GM19328 (cell line): ENCODE data around the gene SP140L.
"Not testable (repeated sequence)": the region's sequence is repeated elsewhere in the genome, so short reads cannot be mapped to it uniquely, and the experiment has no call there.

ENCODE experiments used
- ATAC-seq: cut with Tn5 transposase; IDR thresholded peaks from one replicate; pipeline ENCODE4 v1.9.1; 2021; ENCODE audit warnings: mild to moderate bottlenecking, moderate library complexity; ENCODE audit not compliant: unreplicated experiment

The SP140L gene

DNA sequence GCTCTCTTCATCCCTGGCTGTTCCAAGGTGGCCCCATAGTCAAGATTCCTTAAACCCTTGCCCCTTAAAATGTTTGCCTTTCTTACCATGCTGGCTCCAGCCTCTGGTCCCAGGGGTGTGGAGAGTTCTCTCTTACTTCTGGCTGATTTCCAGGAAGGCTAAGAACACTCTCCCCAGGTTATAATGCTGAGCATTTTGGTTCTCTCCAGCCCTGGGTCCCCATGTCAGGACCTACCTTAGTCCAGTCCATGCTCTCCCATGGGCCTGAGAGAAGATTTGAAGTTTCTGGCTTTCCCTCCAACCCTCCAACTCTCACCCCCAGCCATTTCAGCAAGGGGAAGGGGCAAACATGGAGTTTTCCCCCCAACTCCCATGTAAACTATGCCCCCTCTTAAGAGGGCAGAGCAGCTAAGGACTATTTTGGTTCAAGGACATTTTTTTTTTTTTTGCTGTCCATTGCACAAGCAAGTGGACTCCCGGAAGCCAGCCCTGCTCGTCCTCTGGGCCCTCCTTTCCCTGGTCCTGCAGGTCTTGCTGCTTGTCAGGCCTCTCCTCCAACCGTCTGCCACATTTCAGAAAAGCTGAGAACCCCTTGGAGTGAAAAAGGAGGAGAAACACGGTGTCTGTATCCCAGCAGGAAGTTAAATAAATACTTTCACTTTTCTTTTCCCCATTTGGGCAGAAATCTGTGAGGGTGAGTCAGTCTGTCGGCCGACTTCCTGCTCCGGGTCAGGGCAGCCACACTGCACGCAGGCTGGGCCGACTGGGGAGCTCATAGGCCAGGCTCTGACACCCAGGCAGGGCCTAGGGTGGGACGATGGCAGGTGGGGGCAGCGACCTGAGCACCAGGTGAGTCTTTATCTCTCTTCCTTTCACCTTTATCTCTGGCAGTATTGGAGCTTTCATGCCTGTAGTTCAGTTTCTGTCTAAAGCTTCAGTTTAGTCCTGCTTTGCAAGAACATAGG is at the start of gene SP140L:
Gene SP140L (plus strand): TSS at position 741 of the 965 bp plus-strand sequence. CDS start 77 bp downstream, at position 818.
- ATAC-seq = peak; percentile 87

DNA sequence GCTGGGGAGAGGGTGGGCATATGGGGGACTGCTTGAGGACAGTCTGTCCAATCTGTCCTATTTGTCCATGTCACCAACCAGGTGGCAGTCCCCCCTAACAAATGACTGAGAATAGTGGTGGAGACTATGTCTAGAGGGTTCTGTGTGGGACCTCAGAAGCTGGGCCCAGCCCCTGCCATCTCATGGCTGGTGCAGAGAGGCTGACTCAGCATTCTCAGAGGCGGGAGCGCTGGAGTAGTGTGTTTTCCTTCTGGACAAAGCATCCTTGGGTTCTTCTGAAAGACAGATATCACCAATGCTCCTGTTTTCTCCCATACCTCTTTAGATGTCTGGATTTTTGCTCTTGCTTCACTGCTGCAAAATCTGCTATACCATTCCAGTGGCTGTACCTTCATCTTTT is 44.1 kb upstream of the SP140L start:
- no peak for ATAC-seq

GRCh38 chr2:230286048-230286447 is 40.9 kb upstream of the SP140L start:
- no peak for ATAC-seq

GRCh38 chr2:230289311-230289710 is 37.7 kb upstream of the SP140L start:
- ATAC-seq = not testable (repeated sequence)

DNA sequence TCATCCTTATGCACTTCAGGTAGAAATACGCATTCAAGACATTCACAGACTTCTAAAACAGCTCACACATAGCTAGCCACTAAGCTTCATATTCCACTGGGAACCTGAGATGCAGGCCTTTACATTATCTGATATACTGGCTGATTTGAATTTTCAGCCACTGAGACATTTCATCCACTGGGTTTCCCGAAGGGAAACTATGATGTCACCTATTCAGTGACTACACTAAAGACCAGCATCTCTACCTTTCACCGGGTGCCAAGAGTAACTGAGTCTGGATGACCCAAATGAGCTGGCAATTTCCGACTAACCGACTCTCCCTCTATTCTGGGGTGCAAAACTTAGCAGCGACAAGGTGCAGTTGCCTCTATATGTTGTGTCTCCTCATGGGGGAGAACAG is 31.8 kb upstream of the SP140L start:
- no peak for ATAC-seq

DNA sequence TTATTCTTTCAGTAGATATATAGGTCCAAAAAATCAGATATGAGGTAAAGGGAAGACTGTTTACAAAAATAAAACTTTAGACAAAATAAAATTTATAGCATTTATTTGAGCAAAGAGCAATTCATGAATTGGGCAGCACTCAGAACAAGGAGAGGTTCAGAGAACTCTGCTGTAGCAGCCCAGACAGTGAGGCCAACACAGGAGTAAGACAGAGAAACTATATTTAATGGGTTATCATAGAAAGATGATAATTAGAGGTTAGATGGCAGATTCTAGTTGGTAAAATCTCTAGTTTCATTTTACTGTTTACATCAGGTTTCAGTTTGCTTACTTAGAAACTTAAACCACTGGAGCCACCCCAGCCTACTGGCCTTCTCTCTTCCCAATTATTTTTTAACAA is 30.1 kb upstream of the SP140L start:
- ATAC-seq = no peak

DNA sequence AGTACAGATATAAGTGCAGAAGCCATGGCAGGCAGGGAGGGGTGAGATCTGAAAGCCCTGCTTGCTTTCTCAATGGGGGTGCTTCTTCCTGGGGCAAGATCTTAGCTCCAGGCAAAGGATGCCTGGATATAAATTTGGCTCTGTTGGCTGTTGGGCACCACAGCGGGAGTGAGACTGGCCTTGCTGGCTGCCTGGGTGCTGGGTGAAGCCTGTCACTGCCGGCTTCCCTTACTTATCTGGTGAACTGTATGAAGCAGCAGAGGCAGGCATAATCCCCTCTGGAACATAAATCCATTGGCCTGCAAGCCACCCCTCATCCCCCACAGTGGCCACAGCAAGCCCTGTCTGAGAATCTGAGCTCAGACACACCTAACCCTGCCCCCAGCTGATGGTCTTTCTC is 27.4 kb upstream of the SP140L start:
- no peak for ATAC-seq

- ATAC-seq = no peak
These were observed 21.3 kb upstream of the SP140L start for GRCh38 chr2:230305416-230306275.

DNA sequence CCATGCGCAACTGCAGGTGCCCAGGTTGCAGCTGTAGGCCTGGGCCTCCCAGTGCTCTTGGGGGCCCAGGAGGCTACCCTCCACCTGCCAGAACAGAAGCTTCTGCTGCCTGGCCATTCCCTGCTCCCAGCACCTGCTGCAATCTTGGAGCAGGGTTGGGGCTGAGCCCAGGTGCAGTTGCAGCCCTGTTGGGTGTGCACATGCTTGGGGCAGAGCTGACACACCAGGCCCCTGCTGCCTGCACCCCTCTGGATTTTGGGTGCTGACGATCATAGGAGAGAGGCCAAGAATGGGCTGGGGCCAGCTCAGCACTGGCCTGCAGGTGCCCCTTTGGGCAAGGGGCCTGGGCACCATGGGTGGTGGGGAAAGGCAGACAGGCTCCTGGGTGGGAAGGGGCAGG is 20.5 kb upstream of the SP140L start:
- ATAC-seq = no peak

GRCh38 chr2:230307485-230307884 is 19.5 kb upstream of the SP140L start:
- ATAC-seq = no peak

DNA sequence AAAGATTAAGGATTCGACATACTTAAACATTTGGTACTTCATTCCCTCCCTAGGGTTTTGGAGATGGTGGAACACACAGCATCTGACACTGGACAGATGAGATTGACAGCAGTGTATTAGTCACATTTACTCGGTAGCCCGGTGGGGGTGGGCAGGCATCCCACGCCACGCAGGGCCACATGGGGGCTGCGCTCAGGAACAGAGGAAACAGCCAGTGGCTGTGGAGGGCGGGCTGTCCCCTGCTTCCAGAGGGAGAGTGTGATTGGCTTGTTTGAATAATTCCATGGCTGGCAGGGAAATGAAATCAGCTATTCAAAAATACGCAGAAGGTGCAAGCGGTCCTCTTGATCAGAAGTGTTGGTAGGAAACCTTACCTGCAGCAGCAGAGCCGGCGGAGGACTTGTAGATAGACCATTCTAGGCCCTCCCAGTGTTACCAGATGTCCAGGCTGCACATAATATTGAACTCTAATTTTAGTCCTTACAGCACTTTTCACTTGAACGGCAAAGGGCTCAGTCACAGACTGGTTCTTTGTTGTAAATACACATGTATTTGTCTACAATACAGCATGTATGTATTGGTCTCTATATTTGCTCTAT is 18.5 kb upstream of the SP140L start:
- ATAC-seq = no peak

DNA sequence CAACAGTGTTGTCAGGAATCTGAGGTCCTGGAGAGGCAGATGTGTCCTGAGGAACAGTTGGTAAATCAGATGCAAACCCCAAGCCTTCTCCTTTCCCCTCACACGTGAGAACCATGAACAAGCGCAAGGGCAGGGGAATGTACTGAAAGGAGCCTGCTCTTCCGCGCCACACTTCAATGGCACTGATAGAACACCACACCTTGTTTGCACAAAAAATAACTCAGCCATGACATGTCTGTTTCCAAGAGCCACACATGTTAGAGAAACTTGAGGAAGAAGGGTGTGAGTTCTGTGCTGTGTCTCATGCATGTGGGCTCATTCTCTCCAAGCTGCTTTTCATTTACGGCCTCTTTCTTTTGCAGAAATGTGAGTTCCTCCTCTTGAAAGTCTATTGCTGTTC is 16.2 kb upstream of the SP140L start:
- ATAC-seq = not testable (repeated sequence)

DNA sequence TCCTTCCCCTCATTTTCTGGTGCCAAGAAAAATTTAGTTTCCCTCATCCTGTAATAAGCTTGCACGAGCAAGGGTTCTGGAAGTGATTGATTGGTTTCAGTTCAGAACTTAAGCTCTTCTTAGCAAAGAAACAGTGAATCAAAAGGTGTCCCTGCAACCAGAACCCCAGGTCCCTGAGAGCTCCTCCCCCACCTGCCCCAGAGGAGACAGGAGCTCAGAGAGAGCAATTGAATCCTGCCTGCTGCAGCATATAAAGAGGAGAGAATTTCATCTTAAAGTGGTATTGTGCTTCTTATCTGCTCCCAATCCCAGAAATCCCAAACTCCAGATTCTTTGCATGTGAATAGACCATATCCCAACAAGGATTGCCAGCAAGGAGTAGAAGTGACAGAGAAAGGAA is 15.4 kb upstream of the SP140L start:
- ATAC-seq = not testable (repeated sequence)

DNA sequence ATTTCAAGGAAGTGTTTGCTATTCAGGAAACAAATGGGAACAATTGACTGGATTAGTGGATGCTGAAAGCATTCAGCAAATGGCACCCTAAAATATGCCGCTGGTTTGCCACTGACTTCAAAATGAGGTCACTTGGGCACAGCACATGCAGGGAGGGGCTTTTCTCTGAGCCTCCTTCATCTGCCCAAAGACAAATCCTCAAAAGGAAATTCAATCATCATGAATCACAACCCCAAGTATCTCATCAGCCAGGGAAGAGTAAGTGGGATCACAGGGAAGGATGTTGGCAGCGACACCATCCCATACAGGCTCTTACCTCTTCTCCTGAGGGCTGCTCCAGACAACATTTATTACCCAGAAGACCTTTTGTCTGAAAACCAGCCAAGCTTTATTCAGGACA is 14.4 kb upstream of the SP140L start:
- ATAC-seq = no peak

DNA sequence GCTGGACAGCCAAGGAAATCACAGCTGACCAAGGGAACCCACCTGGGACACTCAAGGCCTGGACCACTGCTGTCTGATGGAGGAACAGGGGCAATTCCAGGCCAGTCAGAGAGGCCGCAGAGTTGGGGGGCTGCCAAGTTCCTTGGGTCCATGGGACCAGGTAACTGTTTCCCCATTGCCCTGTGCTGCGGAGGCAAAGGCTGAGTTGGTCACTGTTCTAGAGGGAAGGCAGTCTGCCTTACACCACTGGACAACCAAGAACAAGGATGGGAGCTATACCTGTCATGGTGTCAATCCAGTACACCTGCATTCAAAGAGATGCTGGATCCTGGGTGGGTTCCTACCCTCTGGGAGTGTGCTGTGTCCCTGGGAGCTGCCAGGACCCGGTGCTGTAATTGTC is 9.6 kb upstream of the SP140L start:
- no peak for ATAC-seq

DNA sequence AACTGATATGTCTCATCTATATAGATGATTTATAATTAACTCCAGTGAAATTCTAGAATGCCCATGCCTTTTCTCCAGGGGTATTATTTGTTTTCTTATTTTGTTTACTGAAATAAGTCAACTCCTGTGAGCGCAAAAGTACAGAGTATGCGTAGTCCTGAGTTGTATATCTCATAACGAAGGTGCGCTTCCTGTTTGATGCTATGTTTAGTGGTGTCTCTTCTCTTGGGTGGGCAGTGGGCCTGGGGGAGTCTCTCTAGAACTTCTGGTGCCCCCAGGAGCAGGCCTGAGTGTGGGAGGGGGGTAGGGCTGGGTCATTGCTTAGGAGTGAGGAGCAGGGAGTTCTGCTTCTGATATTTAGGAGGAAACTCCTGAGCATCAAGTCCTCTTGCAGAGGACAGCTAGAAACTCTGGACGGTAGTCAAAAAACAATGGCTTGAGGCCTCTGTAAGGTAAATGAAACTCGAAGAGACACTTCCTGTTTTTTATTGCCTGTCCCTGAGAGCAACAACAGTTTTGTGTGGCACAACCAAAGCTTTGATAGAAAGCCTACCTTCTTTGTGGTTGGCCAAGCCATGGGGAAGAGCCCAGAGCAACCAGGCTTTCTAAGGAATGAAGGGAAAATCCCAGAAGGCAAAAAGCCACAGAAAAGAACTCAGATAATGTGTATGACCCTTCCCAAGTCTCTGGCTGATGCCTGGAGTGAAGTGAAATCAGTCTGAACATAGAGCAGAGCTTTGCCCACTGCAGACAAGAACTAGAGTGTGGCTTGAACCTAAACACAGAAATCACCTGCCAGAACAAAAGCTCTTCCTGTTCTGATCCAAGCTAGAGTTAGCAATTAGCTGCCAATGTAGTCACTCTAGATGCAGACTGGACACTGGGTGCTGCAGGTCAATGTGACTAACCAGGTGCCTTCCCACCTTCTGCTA is 8.5 kb upstream of the SP140L start:
- ATAC-seq = peak; percentile 28

GRCh38 chr2:230319211-230319862 is 7.7 kb upstream of the SP140L start:
- ATAC-seq = peak; percentile 70

GRCh38 chr2:230321031-230321430 is 6.0 kb upstream of the SP140L start:
- no peak for ATAC-seq

- ATAC-seq = no peak
These were observed 4.2 kb upstream of the SP140L start for GRCh38 chr2:230322561-230323384.
